GM12878 (cell line): Measurements from ENCODE around the gene ABCC4. TPM values are rescaled to one million over a fixed set of nuclear protein-coding genes. Genes with fewer than 3 reads are reported as not detected.

Experiments used
- ATAC-seq: fragments of 200-7000 bp; cut with Tn5 transposase; 3 replicates; pipeline ENCODE4 v1.9.1; 2020; ENCODE audit warnings: mild to moderate bottlenecking, moderate library complexity
- BruUV-seq: library from RNA; stranded (reverse); fragments of 400-500 nt; replicated peaks from 2 replicates; lab custom pipeline; 2021; lab: Mats Ljungman, UMichigan
- CTCF ChIA-PET: fragments of 300-600 bp; sonication (Branson Sonifier 250); formaldehyde crosslinking; extraction: SDS; loops from one replicate; lab custom pipeline; 2021; ENCODE audit warnings: inconsistent platforms; lab: Yijun Ruan, JAX
- POLR2A ChIA-PET: fragments of 350-600 bp; formaldehyde crosslinking; extraction: SDS; loops from one replicate; lab custom pipeline; 2021; ENCODE audit warnings: inconsistent platforms; lab: Charles Lee
- RAD21 ChIA-PET: fragments of 300-600 bp; sonication (Branson Sonifier 250); formaldehyde crosslinking; loops from one replicate; lab custom pipeline; 2023; ENCODE audit warnings: antibody characterized with exemption; ENCODE audit not compliant: unreplicated experiment; lab: Charles Lee
- SMC1A ChIA-PET: fragments of 300-600 bp; sonication (Branson Sonifier 250); formaldehyde crosslinking; loops from one replicate; lab custom pipeline; 2023; ENCODE audit not compliant: unreplicated experiment, uncharacterized antibody; lab: Charles Lee
- DNase-seq: peaks from one replicate; pipeline ENCODE4 v3.0.0-alpha.2; 2011; ENCODE audit warnings: low read depth, low spot score
- FAIRE-seq: peaks from 3 replicates; lab custom pipeline; 2011; peaks lifted over from hg19 to GRCh38; lab: Jason Lieb, UNC
- H2AFZ ChIP-seq: 2 replicates; pipeline ENCODE4 v1.6.0; 2011; ENCODE audit warnings: low read depth, low read length, control low read depth; ENCODE audit not compliant: control insufficient read depth
- H3K27ac ChIP-seq: 2 replicates; pipeline ENCODE4 v1.5.1; 2011; ENCODE audit warnings: control low read depth; ENCODE audit not compliant: control insufficient read depth, insufficient read depth
- H3K27me3 ChIP-seq, 2 experiments: replicated peaks in 1 of 2; 2 replicates each; pipeline versions ENCODE4 v1.6.0 to v1.6.1; 2011; ENCODE audit warnings: low read length in 1 of 2; ENCODE audit not compliant: control insufficient read depth in 2 of 2, insufficient read depth in 2 of 2
- H3K36me3 ChIP-seq, 2 experiments: 2 replicates each; pipeline ENCODE4 v1.5.1; 2011; ENCODE audit warnings: low read length in 1 of 2; ENCODE audit not compliant: control insufficient read depth in 2 of 2, insufficient read depth in 2 of 2
- H3K4me1 ChIP-seq: 2 replicates; pipeline ENCODE4 v1.6.1; 2011; ENCODE audit warnings: mild to moderate bottlenecking, low read length, moderate library complexity, mixed read lengths; ENCODE audit not compliant: control insufficient read depth, insufficient read depth
- H3K4me2 ChIP-seq: 2 replicates; pipeline ENCODE4 v1.6.0; 2011; ENCODE audit warnings: control low read depth; ENCODE audit not compliant: control insufficient read depth, insufficient read depth
- H3K4me3 ChIP-seq: fragments of 200-600 bp; sonication (generic); 2 replicates; pipeline ENCODE4 v1.5.1; 2016
- H3K79me2 ChIP-seq: 2 replicates; pipeline ENCODE4 v1.6.0; 2011; ENCODE audit warnings: low read length; ENCODE audit not compliant: control insufficient read depth, insufficient read depth
- H3K9ac ChIP-seq: 2 replicates; pipeline ENCODE4 v1.8.0; 2011; ENCODE audit warnings: low read length, control low read depth, mixed read lengths; ENCODE audit not compliant: control insufficient read depth, insufficient read depth
- H3K9me3 ChIP-seq: replicated peaks from 3 replicates; pipeline ENCODE4 v1.5.1; 2011; ENCODE audit warnings: mild to moderate bottlenecking, low read length; ENCODE audit not compliant: control insufficient read depth, insufficient read depth
- H4K20me1 ChIP-seq: 2 replicates; pipeline ENCODE4 v1.6.0; 2011; ENCODE audit not compliant: control insufficient read depth, insufficient read depth
- CBFB ChIP-seq: IDR thresholded peaks from 2 replicates; pipeline ENCODE4 v1.6.1; 2016; ENCODE audit warnings: antibody characterized with exemption, low read depth
- E4F1 ChIP-seq: fragments of 450-650 bp; IDR thresholded peaks from 2 replicates; pipeline ENCODE4 v1.6.1; 2018; ENCODE audit warnings: borderline replicate concordance, mild to moderate bottlenecking; ENCODE audit not compliant: partially characterized antibody
- EGR1 ChIP-seq, 2 experiments: IDR thresholded peaks; 1 replicate in 1 of 2; 2 replicates in 1 of 2; pipeline ENCODE4 v1.6.1; 2011 to 2012; ENCODE audit warnings: low read depth in 2 of 2, low read length in 2 of 2, borderline replicate concordance in 1 of 2, mild to moderate bottlenecking in 1 of 2, moderate library complexity in 1 of 2
- LARP7 ChIP-seq: fragments of 450-650 bp; IDR thresholded peaks from 2 replicates; pipeline ENCODE4 v1.6.1; 2017; ENCODE audit warnings: mild to moderate bottlenecking
- MLLT1 ChIP-seq: fragments of 450-650 bp; IDR thresholded peaks from 2 replicates; pipeline ENCODE4 v1.6.1; 2016; ENCODE audit warnings: mild to moderate bottlenecking
- NFIC ChIP-seq: IDR thresholded peaks from 2 replicates; pipeline ENCODE4 v1.6.1; 2012; ENCODE audit warnings: low read depth, mild to moderate bottlenecking, inconsistent platforms, low read length, moderate library complexity
- SREBF2 ChIP-seq: IDR thresholded peaks from 2 replicates; pipeline ENCODE4 v1.6.1; 2012; ENCODE audit warnings: mild to moderate bottlenecking, low read length
- TARDBP ChIP-seq: IDR thresholded peaks from 2 replicates; pipeline ENCODE4 v1.6.1; 2016; ENCODE audit warnings: borderline replicate concordance
- ZBTB4 ChIP-seq: fragments of 450-650 bp; formaldehyde crosslinking; IDR thresholded peaks from 2 replicates; pipeline ENCODE4 v1.4.0; 2022; ENCODE audit warnings: mild to moderate bottlenecking, moderate library complexity
- WGBS: methylation state at CpG from one replicate; pipeline ENCODE4 v1.1.6; 2016; ENCODE audit warnings: low lambda C conversion rate; ENCODE audit not compliant: insufficient replicate concordance, insufficient coverage; ENCODE audit errors: missing lambda C conversion rate; 5-methylcytosine and 5-hydroxymethylcytosine counted together
- in situ Hi-C: fragments of 300-500 bp; cut with MboI; formaldehyde crosslinking; loops from 9 replicates; pipeline ENCODE4 v1.14.3; 2018; ENCODE audit warnings: mixed read lengths
- intact Hi-C: fragments of 100-400 bp; cut with micrococcal nuclease; formaldehyde crosslinking; loops from one replicate; pipeline ENCODE4 v1.14.2; 2022; ENCODE audit not compliant: unreplicated experiment
- polyA plus RNA-seq, 11 experiments: library from polyadenylated mRNA; depleted of rRNA in 4 of 11; unstranded in 6 of 11; stranded (reverse) in 5 of 11; fragments of >200 nt; fragmentation: Nextera tagmentation in 4 of 11; fragmentation: Illumina TruSeq in 1 of 11; extraction: Ambion mirVana in 4 of 11; extraction: Trizol in 1 of 11; gene quantifications; 1 replicate in 1 of 11; 2 replicates in 10 of 11; pipeline versions ENCODE4 v1.2.1 to v1.2.3, GENCODE V29; 2011 to 2016; ENCODE audit warnings: inconsistent platforms in 2 of 11, missing spikeins in 2 of 11, low read depth in 1 of 11
- total RNA-seq, 4 experiments: library from RNA; depleted of rRNA in 3 of 4; stranded (reverse); fragments of >200 nt in 3 of 4; fragmentation: Illumina TruSeq in 1 of 4; extraction: Trizol in 1 of 4; gene quantifications; 2 replicates each; pipeline versions ENCODE4 v1.2.1 to v1.2.3, GENCODE V29; 2013 to 2021
- TF ChIP-seq, protein P1 (sequence below): fragments of 450-650 bp; IDR thresholded peaks from 2 replicates; pipeline ENCODE4 v1.6.1; 2017; ENCODE audit warnings: antibody characterized with exemption, mild to moderate bottlenecking, moderate library complexity

The ABCC4 gene
- total and polyA plus RNA-seq, 10 of the 15 experiments (the other 5 are each of a cell fraction or from before 2014, with no cell fraction given) = 7.2 to 44.4 (median 24.1) TPM

- TF ChIP-seq TARDBP = no peak
- no peak for TF ChIP-seq E4F1
Observed at GRCh38 chr13:95151942-95152587, 149.2 kb downstream of the ABCC4 start (continued).

- ChIA-PET SMC1A (interaction anchor here (0.7 to 3.9 kb wide), 4 partner anchors 11 to 39 kb away, joined by 3 to 18 read pairs (median 3); no protein-coding TSS in a partner anchor), POLR2A (interaction anchor here (0.6 to 0.7 kb wide), 3 partner anchors 24 to 195 kb away, joined by 3 to 5 read pairs (median 5); no protein-coding TSS in a partner anchor), CTCF (no interaction called here), RAD21 (interaction anchor here (1.0 kb wide), 1 partner anchor 38 kb away, joined by 3 read pairs; no protein-coding TSS in a partner anchor)
- no peak overlapping the region for H3K27ac ChIP-seq
- peaks cover 0 to 3% of the 10 kb centered on the region in 2 experiments; a peak in 1 of 4 replicates for H3K36me3 ChIP-seq
- DNase-seq (no peak), ATAC-seq (no peak), FAIRE-seq (no peak)
- H3K9me3 ChIP-seq = peaks cover 2% of the 10 kb centered on the region; the same call in 2 of the 3 replicates
- no peak overlapping the region for H2AFZ ChIP-seq
- intact Hi-C loops = no loop called here
- no peak overlapping the region for H3K4me2 ChIP-seq
- H3K4me1 ChIP-seq = no peaks in the 10 kb centered on the region
- no peak overlapping the region for H3K4me3 ChIP-seq
- no peak overlapping the region for H3K9ac ChIP-seq
- no peaks in the 10 kb centered on the region for H3K79me2 ChIP-seq
- H3K27me3 ChIP-seq = no peaks in the 10 kb centered on the region
- no peaks in the 10 kb centered on the region for H4K20me1 ChIP-seq
- no TSS peak for BruUV-seq
- WGBS = 65% methylated on average over 2 of the region's 2 CpGs
- in situ Hi-C loops = no loop called here
- no peak for TF ChIP-seq ZBTB4 (CRISPR knock-in tag)
- TF ChIP-seq EGR1 (IDR thresholded peaks at IDR 0.05; ENCODE audit: borderline replicate concordance in 1 of 2, low read depth in 2 of 2, low read length in 2 of 2) = no peak
- TF ChIP-seq SREBF2 = no peak
- TF ChIP-seq MLLT1 = no peak
- TF ChIP-seq, protein P1, sequence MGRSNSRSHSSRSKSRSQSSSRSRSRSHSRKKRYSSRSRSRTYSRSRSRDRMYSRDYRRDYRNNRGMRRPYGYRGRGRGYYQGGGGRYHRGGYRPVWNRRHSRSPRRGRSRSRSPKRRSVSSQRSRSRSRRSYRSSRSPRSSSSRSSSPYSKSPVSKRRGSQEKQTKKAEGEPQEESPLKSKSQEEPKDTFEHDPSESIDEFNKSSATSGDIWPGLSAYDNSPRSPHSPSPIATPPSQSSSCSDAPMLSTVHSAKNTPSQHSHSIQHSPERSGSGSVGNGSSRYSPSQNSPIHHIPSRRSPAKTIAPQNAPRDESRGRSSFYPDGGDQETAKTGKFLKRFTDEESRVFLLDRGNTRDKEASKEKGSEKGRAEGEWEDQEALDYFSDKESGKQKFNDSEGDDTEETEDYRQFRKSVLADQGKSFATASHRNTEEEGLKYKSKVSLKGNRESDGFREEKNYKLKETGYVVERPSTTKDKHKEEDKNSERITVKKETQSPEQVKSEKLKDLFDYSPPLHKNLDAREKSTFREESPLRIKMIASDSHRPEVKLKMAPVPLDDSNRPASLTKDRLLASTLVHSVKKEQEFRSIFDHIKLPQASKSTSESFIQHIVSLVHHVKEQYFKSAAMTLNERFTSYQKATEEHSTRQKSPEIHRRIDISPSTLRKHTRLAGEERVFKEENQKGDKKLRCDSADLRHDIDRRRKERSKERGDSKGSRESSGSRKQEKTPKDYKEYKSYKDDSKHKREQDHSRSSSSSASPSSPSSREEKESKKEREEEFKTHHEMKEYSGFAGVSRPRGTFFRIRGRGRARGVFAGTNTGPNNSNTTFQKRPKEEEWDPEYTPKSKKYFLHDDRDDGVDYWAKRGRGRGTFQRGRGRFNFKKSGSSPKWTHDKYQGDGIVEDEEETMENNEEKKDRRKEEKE = no peak
- TF ChIP-seq CBFB = no peak
- TF ChIP-seq NFIC = no peak
- no peak for TF ChIP-seq LARP7
Observed at GRCh38 chr13:95150555-95150954, 150.7 kb downstream of the ABCC4 start.
